ENCODE measurements around the gene ELF2. TPM values are rescaled to one million over a fixed set of nuclear protein-coding genes. Genes with fewer than 3 reads are reported as not detected.

Gene ELF2
- total and polyA plus RNA-seq, 2 donors (not counting 1 experiment from before 2014, with no cell fraction given) = 31.2 to 42.6 TPM

DNA sequence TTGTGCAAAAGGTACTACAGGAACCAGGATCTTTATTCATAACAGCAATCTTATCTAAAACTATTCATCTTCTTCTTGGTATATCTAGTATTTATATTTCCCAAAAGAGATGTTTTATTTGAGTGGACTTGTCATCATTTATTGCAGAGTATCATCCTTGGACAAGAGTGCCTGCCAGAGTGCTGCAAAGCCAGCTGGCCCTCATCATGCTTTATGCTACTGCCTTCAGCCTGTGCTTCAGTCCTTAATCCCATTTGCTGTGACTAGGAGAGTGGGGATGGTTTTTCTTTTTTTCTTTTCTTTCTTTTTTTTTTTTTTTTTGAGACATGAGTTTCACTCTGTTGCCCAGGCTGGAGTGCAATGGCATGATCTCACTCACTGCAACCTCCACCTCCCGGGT, 33.5 kb upstream of the ELF2 start:
- no peaks in the 10 kb centered on the region for H3K4me1 ChIP-seq (ENCODE audit: control insufficient read depth, extremely low read depth, insufficient read depth, low read length)
- H3K27ac ChIP-seq (ENCODE audit: insufficient read depth, low read length) = no peak overlapping the region
- H2AFZ ChIP-seq (ENCODE audit: low read length) = no peak overlapping the region
- no peaks in the 10 kb centered on the region for H3K36me3 ChIP-seq (ENCODE audit: control insufficient read depth, insufficient read depth, low read length)
- no peak overlapping the region for H3K4me2 ChIP-seq (ENCODE audit: extremely low read depth, insufficient read depth, low read length)
- no peaks in the 10 kb centered on the region for H3K79me2 ChIP-seq (ENCODE audit: control insufficient read depth, insufficient read depth, low read length)
- H3K9me3 ChIP-seq (ENCODE audit: control insufficient read depth, insufficient read depth, low read depth, low read length) = no peaks in the 10 kb centered on the region
- no peaks in the 10 kb centered on the region for H4K20me1 ChIP-seq (ENCODE audit: control insufficient read depth, extremely low read depth, insufficient read depth, low read length)
- no peak overlapping the region for H3K9ac ChIP-seq (ENCODE audit: insufficient read depth, low read length)
- H3K4me3 ChIP-seq (replicated peaks in 1 of 4; ENCODE audit: control extremely low read depth in 1 of 4, insufficient read depth in 1 of 4, low read depth in 3 of 4, low read length in 4 of 4) = no peak overlapping the region
- DNase-seq (ENCODE audit: low read depth in 2 of 2) = peak in 1 of 2 donors; percentile 41
- no peak for TF ChIP-seq EZH2 (IDR thresholded peaks at IDR 0.05; ENCODE audit: low read length, missing control alignments)
- TF ChIP-seq, protein P1, sequence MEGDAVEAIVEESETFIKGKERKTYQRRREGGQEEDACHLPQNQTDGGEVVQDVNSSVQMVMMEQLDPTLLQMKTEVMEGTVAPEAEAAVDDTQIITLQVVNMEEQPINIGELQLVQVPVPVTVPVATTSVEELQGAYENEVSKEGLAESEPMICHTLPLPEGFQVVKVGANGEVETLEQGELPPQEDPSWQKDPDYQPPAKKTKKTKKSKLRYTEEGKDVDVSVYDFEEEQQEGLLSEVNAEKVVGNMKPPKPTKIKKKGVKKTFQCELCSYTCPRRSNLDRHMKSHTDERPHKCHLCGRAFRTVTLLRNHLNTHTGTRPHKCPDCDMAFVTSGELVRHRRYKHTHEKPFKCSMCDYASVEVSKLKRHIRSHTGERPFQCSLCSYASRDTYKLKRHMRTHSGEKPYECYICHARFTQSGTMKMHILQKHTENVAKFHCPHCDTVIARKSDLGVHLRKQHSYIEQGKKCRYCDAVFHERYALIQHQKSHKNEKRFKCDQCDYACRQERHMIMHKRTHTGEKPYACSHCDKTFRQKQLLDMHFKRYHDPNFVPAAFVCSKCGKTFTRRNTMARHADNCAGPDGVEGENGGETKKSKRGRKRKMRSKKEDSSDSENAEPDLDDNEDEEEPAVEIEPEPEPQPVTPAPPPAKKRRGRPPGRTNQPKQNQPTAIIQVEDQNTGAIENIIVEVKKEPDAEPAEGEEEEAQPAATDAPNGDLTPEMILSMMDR (conservative IDR thresholded peaks at IDR 0.05 in 1 of 2, IDR thresholded peaks at IDR 0.05 in 1 of 2; ENCODE audit: low read depth in 1 of 2, low read length in 2 of 2) = no peak
- no peaks in the 10 kb centered on the region for H3K27me3 ChIP-seq (ENCODE audit: control insufficient read depth, insufficient read depth, low read length)

GRCh38 chr4:139209470-139210063, 32.5 kb upstream of the ELF2 start:
- Histone ChIP-seq H3K9me3 (ENCODE audit: control insufficient read depth, insufficient read depth, low read depth, low read length) (no peaks in the 10 kb centered on the region), H3K27ac (ENCODE audit: insufficient read depth, low read length) (no peak overlapping the region), H3K79me2 (ENCODE audit: control insufficient read depth, insufficient read depth, low read length) (no peaks in the 10 kb centered on the region), H3K9ac (ENCODE audit: insufficient read depth, low read length) (no peak overlapping the region), H3K4me3 (replicated peaks in 1 of 4; ENCODE audit: control extremely low read depth in 1 of 4, insufficient read depth in 1 of 4, low read depth in 3 of 4, low read length in 4 of 4) (no peak overlapping the region), H3K4me1 (ENCODE audit: control insufficient read depth, extremely low read depth, insufficient read depth, low read length) (no peaks in the 10 kb centered on the region), H3K36me3 (ENCODE audit: control insufficient read depth, insufficient read depth, low read length) (no peaks in the 10 kb centered on the region), H2AFZ (ENCODE audit: low read length) (no peak overlapping the region), H3K4me2 (ENCODE audit: extremely low read depth, insufficient read depth, low read length) (no peak overlapping the region), H3K27me3 (ENCODE audit: control insufficient read depth, insufficient read depth, low read length) (no peaks in the 10 kb centered on the region), H4K20me1 (ENCODE audit: control insufficient read depth, extremely low read depth, insufficient read depth, low read length) (no peaks in the 10 kb centered on the region)
- TF ChIP-seq EZH2 (IDR thresholded peaks at IDR 0.05; ENCODE audit: low read length, missing control alignments) = no peak
- TF ChIP-seq, protein P1 (conservative IDR thresholded peaks at IDR 0.05 in 1 of 2, IDR thresholded peaks at IDR 0.05 in 1 of 2; ENCODE audit: low read depth in 1 of 2, low read length in 2 of 2) = no peak
- no peak for DNase-seq (ENCODE audit: low read depth in 2 of 2)

GRCh38 chr4:139208404-139208945, 31.5 kb upstream of the ELF2 start:
- no peaks in the 10 kb centered on the region for H3K27me3 ChIP-seq (ENCODE audit: control insufficient read depth, insufficient read depth, low read length)
- no peaks in the 10 kb centered on the region for H3K9me3 ChIP-seq (ENCODE audit: control insufficient read depth, insufficient read depth, low read depth, low read length)
- peak; percentile 70 to 98 for DNase-seq (ENCODE audit: low read depth in 2 of 2)
- no peak overlapping the region for H3K4me2 ChIP-seq (ENCODE audit: extremely low read depth, insufficient read depth, low read length)
- no peaks in the 10 kb centered on the region for H3K4me1 ChIP-seq (ENCODE audit: control insufficient read depth, extremely low read depth, insufficient read depth, low read length)
- no peak overlapping the region for H3K9ac ChIP-seq (ENCODE audit: insufficient read depth, low read length)
- no peak for TF ChIP-seq EZH2 (IDR thresholded peaks at IDR 0.05; ENCODE audit: low read length, missing control alignments)
- TF ChIP-seq, protein P1 (conservative IDR thresholded peaks at IDR 0.05 in 1 of 2, IDR thresholded peaks at IDR 0.05 in 1 of 2; ENCODE audit: low read depth in 1 of 2, low read length in 2 of 2) = peak in 1 of 2 donors; percentile 2
- no peaks in the 10 kb centered on the region for H4K20me1 ChIP-seq (ENCODE audit: control insufficient read depth, extremely low read depth, insufficient read depth, low read length)
- no peak overlapping the region for H2AFZ ChIP-seq (ENCODE audit: low read length)
- no peaks in the 10 kb centered on the region for H3K36me3 ChIP-seq (ENCODE audit: control insufficient read depth, insufficient read depth, low read length)
- no peak overlapping the region for H3K27ac ChIP-seq (ENCODE audit: insufficient read depth, low read length)
- H3K4me3 ChIP-seq (replicated peaks in 1 of 4; ENCODE audit: control extremely low read depth in 1 of 4, insufficient read depth in 1 of 4, low read depth in 3 of 4, low read length in 4 of 4) = no peak overlapping the region
- H3K79me2 ChIP-seq (ENCODE audit: control insufficient read depth, insufficient read depth, low read length) = no peaks in the 10 kb centered on the region

All from fibroblast of lung (primary cell).